ENCODE data around the gene ZNF236. TPM values are rescaled to one million over a fixed set of nuclear protein-coding genes. Genes with fewer than 3 reads are reported as not detected.

Gene ZNF236
- total RNA-seq, 1 experiment from 2014 or later, result 24.8 TPM

- Histone ChIP-seq H3K27me3 (replicated peaks; ENCODE audit: insufficient read depth, low read depth, low read length, poor library complexity) (no peaks in the 10 kb centered on the region), H3K4me3 (ENCODE audit: low read depth, low read length, poor library complexity, severe bottlenecking) (no peak overlapping the region), H3K27ac (ENCODE audit: low read depth, low read length, poor library complexity, severe bottlenecking) (no peak overlapping the region), H3K36me3 (ENCODE audit: insufficient read depth, low read length, poor library complexity, severe bottlenecking) (no peaks in the 10 kb centered on the region), H3K9me3 (ENCODE audit: low read depth, low read length, poor library complexity, severe bottlenecking) (no peaks in the 10 kb centered on the region), H3K4me1 (ENCODE audit: insufficient read depth, low read length, poor library complexity, severe bottlenecking) (no peaks in the 10 kb centered on the region)
- no peak for DNase-seq (ENCODE audit: low spot score)
- TF ChIP-seq EZH2 (IDR thresholded peaks at IDR 0.05; ENCODE audit: borderline replicate concordance, low read depth, low read length, poor library complexity, severe bottlenecking), result no peak
- no peak for TF ChIP-seq CTCF (conservative IDR thresholded peaks at IDR 0.05; ENCODE audit: low read depth, low read length)
- intact Hi-C loops (cut with micrococcal nuclease; ENCODE audit: unreplicated experiment), result no loop called here
- ChIA-PET CTCF (interaction anchor here (0.5 kb wide), 1 partner anchor 60 kb away, joined by 4 read pairs; no protein-coding TSS in a partner anchor), POLR2A (ENCODE audit: low non-redundant PET) (no interaction called here)
- BruUV-seq (replicated peaks), result no TSS peak
Observed at GRCh38 chr18:76859474-76860339, 37.4 kb downstream of the ZNF236 start.

GRCh38 chr18:76860411-76860810 is 38.1 kb downstream of the ZNF236 start:
- DNase-seq (ENCODE audit: low spot score), result no peak
- no peaks in the 10 kb centered on the region for H3K9me3 ChIP-seq (ENCODE audit: low read depth, low read length, poor library complexity, severe bottlenecking)
- ChIA-PET CTCF (interaction anchor here (0.5 kb wide), 1 partner anchor 60 kb away, joined by 4 read pairs; no protein-coding TSS in a partner anchor), POLR2A (ENCODE audit: low non-redundant PET) (no interaction called here)
- intact Hi-C loops (cut with micrococcal nuclease; ENCODE audit: unreplicated experiment), result no loop called here
- TF ChIP-seq CTCF (conservative IDR thresholded peaks at IDR 0.05; ENCODE audit: low read depth, low read length), result no peak
- H3K4me1 ChIP-seq (ENCODE audit: insufficient read depth, low read length, poor library complexity, severe bottlenecking), result no peaks in the 10 kb centered on the region
- H3K27me3 ChIP-seq (replicated peaks; ENCODE audit: insufficient read depth, low read depth, low read length, poor library complexity), result no peaks in the 10 kb centered on the region
- H3K27ac ChIP-seq (ENCODE audit: low read depth, low read length, poor library complexity, severe bottlenecking), result no peak overlapping the region
- H3K36me3 ChIP-seq (ENCODE audit: insufficient read depth, low read length, poor library complexity, severe bottlenecking), result no peaks in the 10 kb centered on the region
- BruUV-seq (replicated peaks), result no TSS peak
- no peak overlapping the region for H3K4me3 ChIP-seq (ENCODE audit: low read depth, low read length, poor library complexity, severe bottlenecking)

GRCh38 chr18:76866666-76867065 is 44.3 kb downstream of the ZNF236 start:
- CTCF ChIA-PET, result no interaction called here
- no TSS peak for BruUV-seq (replicated peaks)

More at GRCh38 chr18:76866666-76867065, 44.3 kb downstream of the ZNF236 start:
- Histone ChIP-seq H3K4me1 (ENCODE audit: insufficient read depth, low read length, poor library complexity, severe bottlenecking) (no peaks in the 10 kb centered on the region), H3K4me3 (ENCODE audit: low read depth, low read length, poor library complexity, severe bottlenecking) (no peak overlapping the region), H3K27me3 (replicated peaks; ENCODE audit: insufficient read depth, low read depth, low read length, poor library complexity) (no peaks in the 10 kb centered on the region), H3K36me3 (ENCODE audit: insufficient read depth, low read length, poor library complexity, severe bottlenecking) (no peaks in the 10 kb centered on the region), H3K9me3 (ENCODE audit: low read depth, low read length, poor library complexity, severe bottlenecking) (no peaks in the 10 kb centered on the region), H3K27ac (ENCODE audit: low read depth, low read length, poor library complexity, severe bottlenecking) (no peak overlapping the region)
- intact Hi-C loops (cut with micrococcal nuclease; ENCODE audit: unreplicated experiment), result no loop called here
- POLR2A ChIA-PET (ENCODE audit: low non-redundant PET), result no interaction called here
- TF ChIP-seq CTCF (conservative IDR thresholded peaks at IDR 0.05; ENCODE audit: low read depth, low read length) (no peak), EZH2 (IDR thresholded peaks at IDR 0.05; ENCODE audit: borderline replicate concordance, low read depth, low read length, poor library complexity, severe bottlenecking) (no peak)
- no peak for DNase-seq (ENCODE audit: low spot score)

Data from A673 (cell line).